Activated naive CD4-positive, alpha-beta T cell treated with anti-CD3 and anti-CD28 coated beads, Interleukin-2, amount 50 U/mL, for 72 hours (primary cell): ENCODE results near the gene ARID3C. TPM values are rescaled to one million over a fixed set of nuclear protein-coding genes. Genes with fewer than 3 reads are reported as not detected.

Source experiments
- ATAC-seq, 2 donors: fragments of 150-1000 bp; cut with Tn5 transposase; 2 replicates each; pipeline ENCODE4 v1.10.0; 2021; ENCODE audit warnings: mild to moderate bottlenecking in 2 of 2, moderate library complexity in 2 of 2
- DNase-seq, 2 donors: peaks; one replicate each; pipeline ENCODE4 v3.0.0; 2021 to 2022; ENCODE audit warnings: low spot score in 2 of 2
- H3K27ac Mint-ChIP-seq, 2 donors: one replicate each; pipeline ENCODE4 v1.8.0; 2022; ENCODE audit warnings: mild to moderate bottlenecking in 2 of 2, mixed read lengths in 2 of 2
- H3K36me3 Mint-ChIP-seq, 2 donors: one replicate each; pipeline ENCODE4 v1.8.0; 2022; ENCODE audit warnings: mixed read lengths in 2 of 2
- H3K9me3 Mint-ChIP-seq, 2 donors: one replicate each; pipeline ENCODE4 v1.8.0; 2022; ENCODE audit warnings: mixed read lengths in 2 of 2
- total RNA-seq, 2 donors: library from RNA; stranded (reverse); gene quantifications; one replicate each; pipeline ENCODE4 v1.2.3, GENCODE V29; 2022

The ARID3C gene
- total RNA-seq, 2 donors from 2014 or later = 1.6 TPM; not detected in 1

GRCh38 chr9:34638138-34638445 lies 9.2 kb upstream of the ARID3C start:
- DNase-seq (no peak), ATAC-seq (peak in 1 of 2 donors; percentile 8)
- peak overlapping the region; percentile 91 to 98 for H3K27ac Mint-ChIP-seq

GRCh38 chr9:34637356-34638137 lies 8.7 kb upstream of the ARID3C start, which contains the start of gene SIGMAR1:
Gene SIGMAR1, minus strand, starts transcription at chr9:34637787. Its CDS starts 90 bp downstream, at chr9:34637697.
- peaks cover 16 to 17% of the 10 kb centered on the region in 2 donors for H3K36me3 Mint-ChIP-seq
- peak; percentile 90 to 93 for ATAC-seq
- DNase-seq = peak; percentile 96 to 98
- H3K27ac Mint-ChIP-seq = peak within 1 kb of the TSS; percentile 91 to 98
- H3K9me3 Mint-ChIP-seq = no peaks in the 10 kb centered on the region

More at GRCh38 chr9:34638138-34638445, 9.2 kb upstream of the ARID3C start:
- Mint-ChIP-seq H3K9me3 (no peaks in the 10 kb centered on the region), H3K36me3 (peaks cover 16 to 17% of the 10 kb centered on the region in 2 donors)

DNA sequence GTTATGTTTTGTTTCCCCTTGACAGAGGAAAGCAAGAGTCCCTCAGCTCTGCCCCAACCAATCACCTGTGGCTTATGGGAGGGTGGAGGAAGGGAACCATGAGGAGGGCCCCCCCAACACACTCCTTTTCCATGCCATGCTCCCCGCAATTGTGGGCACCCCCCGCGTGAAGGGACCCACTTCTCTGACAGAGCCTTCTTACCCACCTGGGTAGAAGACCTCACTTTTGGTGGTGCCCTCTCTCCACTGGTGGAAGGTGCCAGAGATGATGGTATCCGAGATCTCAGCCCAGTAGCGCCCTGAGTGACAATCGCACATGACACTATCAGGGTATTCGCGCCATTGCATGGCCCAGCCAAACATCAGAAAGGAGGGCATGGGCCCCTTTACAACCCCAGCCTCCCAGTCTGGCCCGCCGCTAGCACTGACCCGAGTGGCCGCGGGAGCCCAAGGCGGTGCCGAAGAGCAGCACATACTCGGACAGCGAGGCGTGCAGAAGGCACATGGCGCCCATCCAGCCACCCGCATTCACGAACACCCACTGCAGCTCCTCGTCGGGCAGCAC lies 8.0 kb upstream of the ARID3C start:
- Mint-ChIP-seq H3K27ac (peak overlapping the region; percentile 91 to 93), H3K9me3 (no peaks in the 10 kb centered on the region), H3K36me3 (peaks cover 16 to 17% of the 10 kb centered on the region in 2 donors)
- DNase-seq (no peak), ATAC-seq (no peak)

DNA sequence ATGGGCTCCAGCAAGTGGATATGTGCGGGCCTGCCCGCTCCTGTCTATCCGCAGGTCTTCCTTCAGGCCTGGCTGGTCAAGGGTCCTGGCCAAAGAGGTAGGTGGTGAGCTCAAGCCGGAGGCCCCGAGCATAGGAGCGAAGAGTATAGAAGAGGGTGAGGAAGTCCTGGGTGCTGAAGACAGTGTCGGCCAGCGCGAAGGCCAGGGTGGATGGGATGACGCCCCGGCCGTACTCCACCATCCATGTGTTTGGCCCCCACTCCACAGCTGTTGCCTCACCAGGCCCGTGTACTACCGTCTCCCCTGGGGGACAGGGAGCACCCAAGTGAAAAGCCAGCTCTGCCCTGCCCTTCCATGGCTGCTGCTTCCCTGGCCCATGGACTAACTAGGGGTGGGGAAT lies 6.7 kb upstream of the ARID3C start:
- H3K27ac Mint-ChIP-seq = peak overlapping the region in 1 of 2 donors; percentile 58
- no peak for ATAC-seq
- DNase-seq = no peak

GRCh38 chr9:34634551-34635248 lies 5.8 kb upstream of the ARID3C start:
- H3K9me3 Mint-ChIP-seq = no peaks in the 10 kb centered on the region
- no peak for ATAC-seq

More for the DNA sequence above, 6.7 kb upstream of the ARID3C start:
- peaks cover 16 to 17% of the 10 kb centered on the region in 2 donors for H3K36me3 Mint-ChIP-seq
- H3K9me3 Mint-ChIP-seq = no peaks in the 10 kb centered on the region

GRCh38 chr9:34633851-34634550 lies 5.1 kb upstream of the ARID3C start:
- DNase-seq (peak in 1 of 2 donors; percentile 80), ATAC-seq (peak; percentile 18 to 41)
- Mint-ChIP-seq H3K9me3 (no peaks in the 10 kb centered on the region), H3K27ac (no peak overlapping the region), H3K36me3 (peaks cover 16 to 17% of the 10 kb centered on the region in 2 donors)

More at GRCh38 chr9:34634551-34635248, 5.8 kb upstream of the ARID3C start:
- Mint-ChIP-seq H3K27ac (no peak overlapping the region), H3K36me3 (peaks cover 16 to 17% of the 10 kb centered on the region in 2 donors)
- DNase-seq = no peak

- ATAC-seq (no peak), DNase-seq (no peak)
- no peak overlapping the region for H3K27ac Mint-ChIP-seq
- H3K9me3 Mint-ChIP-seq = no peaks in the 10 kb centered on the region
- H3K36me3 Mint-ChIP-seq = peaks cover 16 to 23% of the 10 kb centered on the region in 2 donors
These were observed 4.3 kb upstream of the ARID3C start for GRCh38 chr9:34633166-34633565.

DNA sequence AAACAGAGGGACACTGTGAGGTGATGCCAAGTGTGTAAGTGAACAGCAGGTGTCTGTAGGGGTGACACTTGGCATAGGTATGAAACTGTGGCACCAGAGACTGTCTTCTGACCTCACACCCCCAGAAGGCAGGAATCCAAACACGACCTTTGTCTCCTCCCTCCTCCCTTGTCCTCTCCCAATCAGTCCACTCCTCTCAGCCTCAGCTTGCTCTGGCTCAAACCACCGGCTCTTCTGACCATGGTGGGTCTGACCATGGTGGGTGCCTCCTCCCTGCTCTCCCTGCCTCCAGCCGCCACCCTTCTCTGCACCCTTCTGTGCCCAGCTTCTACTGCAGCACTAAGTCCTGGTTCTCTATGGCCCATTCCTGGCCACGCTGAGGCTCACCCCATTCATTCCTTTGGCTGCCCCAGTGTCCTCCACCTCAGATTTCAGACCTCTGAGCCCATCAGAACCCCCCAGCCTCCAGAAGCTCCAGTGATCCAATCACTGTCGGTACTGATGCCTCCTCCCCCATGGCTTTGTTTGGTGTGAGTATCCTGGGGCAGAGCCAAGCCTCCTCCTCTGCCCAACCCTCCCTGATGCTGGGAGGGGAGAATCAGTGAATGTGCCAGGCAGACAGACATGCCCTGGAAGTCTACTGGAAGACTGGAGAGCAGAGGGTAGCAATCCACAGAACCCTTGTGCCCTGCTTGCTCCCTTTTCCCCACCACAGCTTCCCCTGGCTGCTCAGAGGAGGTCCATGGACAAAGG lies 1.7 kb upstream of the ARID3C start:
- H3K27ac Mint-ChIP-seq = no peak overlapping the region
- peaks cover 5 to 11% of the 10 kb centered on the region in 2 donors for H3K36me3 Mint-ChIP-seq
- ATAC-seq = no peak
- no peak for DNase-seq
- H3K9me3 Mint-ChIP-seq = no peaks in the 10 kb centered on the region

- Mint-ChIP-seq H3K27ac (no peak overlapping the region), H3K36me3 (peaks cover 0 to 6% of the 10 kb centered on the region in 2 donors), H3K9me3 (no peaks in the 10 kb centered on the region)
- no peak for ATAC-seq
- DNase-seq = no peak
These were observed 584 bp upstream of the ARID3C start for GRCh38 chr9:34629491-34629808.

- Mint-ChIP-seq H3K27ac (peak overlapping the region in 1 of 2 donors; percentile 36), H3K36me3 (peaks cover 0 to 6% of the 10 kb centered on the region in 2 donors), H3K9me3 (no peaks in the 10 kb centered on the region)
- ATAC-seq = peak; percentile 9 to 17
- no peak for DNase-seq
These were observed 880 bp downstream of the ARID3C start for GRCh38 chr9:34627716-34628655.

DNA sequence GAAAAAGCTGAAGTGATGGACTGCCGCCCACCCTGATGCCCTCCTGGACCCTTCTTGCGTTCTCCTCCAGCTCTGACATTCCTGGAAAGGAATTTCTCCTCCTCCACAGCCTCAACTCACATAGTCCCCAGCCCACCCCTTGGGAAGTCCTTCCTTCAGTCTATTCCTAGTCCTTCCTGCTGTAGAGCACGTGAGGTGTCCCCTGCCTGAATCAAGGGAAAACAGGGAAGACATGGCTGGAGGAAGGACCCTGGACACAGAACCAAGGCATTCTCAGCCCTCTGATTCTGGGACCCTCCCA lies 3.7 kb downstream of the ARID3C start:
- ATAC-seq (no peak), DNase-seq (no peak)
- Mint-ChIP-seq H3K9me3 (no peaks in the 10 kb centered on the region), H3K27ac (no peak overlapping the region), H3K36me3 (peaks cover 5 to 22% of the 10 kb centered on the region in 2 donors)

DNA sequence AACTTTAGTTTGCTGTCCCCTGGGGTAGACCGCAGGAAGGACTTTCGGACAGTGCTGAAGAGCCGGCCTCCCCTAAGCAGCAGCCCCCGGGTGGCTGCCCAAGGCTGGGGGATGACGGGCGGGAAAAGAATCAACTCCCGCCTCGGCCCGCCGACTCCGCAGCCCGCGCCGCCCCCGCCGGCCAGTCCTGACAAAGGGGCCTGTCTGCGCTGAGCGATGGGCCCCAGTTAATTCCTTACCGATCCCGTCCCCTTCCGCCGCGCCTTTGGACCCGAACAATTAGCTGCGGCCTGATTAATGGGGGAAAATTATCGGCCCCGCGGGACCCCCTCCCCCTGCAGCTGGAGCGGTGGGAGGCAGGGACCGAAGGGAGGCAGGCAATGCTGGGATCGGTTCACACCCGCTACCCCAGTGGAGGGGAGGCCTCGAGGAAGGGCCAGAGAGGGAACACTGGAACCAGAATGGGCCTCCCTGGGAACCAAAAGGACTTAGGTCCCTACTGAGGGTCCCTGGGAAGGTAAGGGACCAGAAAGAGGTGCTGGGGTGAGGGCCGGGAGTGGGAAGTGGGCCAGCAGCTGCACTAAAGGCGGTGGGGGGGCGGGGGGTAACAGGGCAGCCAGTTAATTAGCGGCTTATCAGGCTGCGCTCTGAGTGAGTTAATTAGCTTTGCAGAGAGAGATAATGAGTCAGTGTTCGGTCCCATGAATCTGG lies 4.2 kb downstream of the ARID3C start:
- Mint-ChIP-seq H3K36me3 (peaks cover 5 to 25% of the 10 kb centered on the region in 2 donors), H3K9me3 (no peaks in the 10 kb centered on the region), H3K27ac (no peak overlapping the region)
- DNase-seq (no peak), ATAC-seq (no peak)

DNA sequence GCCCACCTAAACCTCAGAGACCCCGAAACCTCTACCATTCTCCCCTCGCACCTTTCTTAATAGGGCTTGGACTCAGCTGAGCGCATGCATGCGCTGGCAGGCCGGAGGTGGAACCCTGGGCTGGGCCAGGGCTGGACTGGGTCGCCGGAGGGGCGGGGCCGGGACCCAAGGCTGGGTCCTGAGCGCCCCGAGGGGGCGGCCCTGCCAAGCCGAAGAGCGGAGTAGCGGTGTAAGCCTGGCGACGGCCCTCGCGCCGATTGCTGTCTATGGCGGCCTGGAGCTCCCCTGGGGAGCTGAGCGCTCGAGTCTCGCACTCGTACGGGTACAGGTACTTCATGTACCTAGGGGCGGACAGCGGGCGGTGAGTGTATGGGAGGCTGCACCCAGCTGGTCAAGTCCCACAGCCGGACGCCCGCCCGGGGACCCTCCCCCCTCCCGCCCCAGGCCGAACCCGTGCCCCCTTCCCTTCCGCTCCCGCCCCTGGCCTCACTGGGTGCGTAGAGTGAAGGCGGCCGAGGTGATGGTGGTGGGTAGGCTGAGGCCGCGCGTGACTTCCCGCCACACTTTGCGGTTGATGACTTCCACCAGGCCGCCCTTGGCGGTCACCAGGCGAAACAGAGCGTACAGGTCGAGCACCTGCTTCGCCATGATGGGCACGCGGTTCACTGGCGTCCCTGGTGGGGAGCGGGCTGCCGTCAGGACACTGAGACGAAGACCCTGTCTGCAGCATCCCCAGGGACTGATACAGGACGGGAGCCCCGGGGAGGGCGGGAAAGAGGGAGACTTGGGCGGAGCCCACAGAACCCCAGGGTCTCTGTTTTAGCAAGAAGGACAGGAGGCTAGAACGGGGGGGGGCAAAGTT lies 5.3 kb downstream of the ARID3C start:
- DNase-seq = no peak
- Mint-ChIP-seq H3K9me3 (no peaks in the 10 kb centered on the region), H3K36me3 (peaks cover 5 to 23% of the 10 kb centered on the region in 2 donors), H3K27ac (no peak overlapping the region)
- no peak for ATAC-seq
